ENCODE measurements around the gene KCNK4.
A peak's percentile ranks its signal among the peaks of the same experiment; 100 is the strongest.
"Not testable (repeated sequence)": the region's sequence is repeated elsewhere in the genome, so short reads cannot be mapped to it uniquely, and the experiment has no call there.

The KCNK4 gene

GRCh38 chr11:64313491-64314145 lies 22.5 kb downstream of the KCNK4 start:
- no peak for DNase-seq

GRCh38 chr11:64314146-64314804 lies 23.2 kb downstream of the KCNK4 start:
- no peak for DNase-seq

- DNase-seq: no peak
These were observed 23.9 kb downstream of the KCNK4 start for GRCh38 chr11:64314805-64315561.

- not testable (repeated sequence) for DNase-seq
These were observed 24.8 kb downstream of the KCNK4 start for GRCh38 chr11:64315667-64316526.

- DNase-seq: no peak
These were observed 25.7 kb downstream of the KCNK4 start for GRCh38 chr11:64316672-64317324.

- peak; percentile 74 for DNase-seq
These were observed 26.3 kb downstream of the KCNK4 start, which contains the start of gene TRMT112 for GRCh38 chr11:64317325-64317960. TRMT112 (minus strand) TSS chr11:64317559; CDS start chr11:64317526, 33 bp downstream.

GRCh38 chr11:64317961-64318765 lies 27.1 kb downstream of the KCNK4 start, which contains the start of gene PRDX5:
PRDX5 (plus strand) TSS chr11:64318121; CDS start chr11:64318216, 95 bp downstream.
- peak; percentile 47 for DNase-seq

GRCh38 chr11:64318766-64319761 lies 28.0 kb downstream of the KCNK4 start:
- no peak for DNase-seq

GRCh38 chr11:64320556-64320955 lies 29.5 kb downstream of the KCNK4 start:
- DNase-seq: no peak

- DNase-seq: no peak
These were observed 29.9 kb downstream of the KCNK4 start for GRCh38 chr11:64321026-64321425.

GRCh38 chr11:64321533-64321932 lies 30.4 kb downstream of the KCNK4 start:
- no peak for DNase-seq

GRCh38 chr11:64322925-64323260 lies 31.8 kb downstream of the KCNK4 start:
- DNase-seq: no peak

GRCh38 chr11:64323373-64323772 lies 32.3 kb downstream of the KCNK4 start:
- DNase-seq: no peak

- not testable (repeated sequence) for DNase-seq
These were observed 32.9 kb downstream of the KCNK4 start for GRCh38 chr11:64323984-64324383.

- DNase-seq: no peak
These were observed 33.8 kb downstream of the KCNK4 start for GRCh38 chr11:64324692-64325469.

- DNase-seq: no peak
These were observed 36.3 kb downstream of the KCNK4 start for GRCh38 chr11:64327375-64327774.

GRCh38 chr11:64327993-64328392 lies 36.9 kb downstream of the KCNK4 start:
- DNase-seq: no peak

GRCh38 chr11:64330888-64331287 lies 39.8 kb downstream of the KCNK4 start:
- DNase-seq: no peak

Data from NCI-H187 treated with DMSO at 0.1 percent for 48 hours (cell line).